Fibroblast of skin of scalp (primary cell): ENCODE data around the gene SCD5.
A peak's percentile ranks its signal among the peaks of the same experiment; 100 is the strongest.

Source experiments
- DNase-seq: peaks from one replicate; pipeline ENCODE4 v3.0.0-alpha.2; 2013

SCD5 gene

GRCh38 chr4:82629238-82630000 is 169.2 kb downstream of the SCD5 start:
- DNase-seq: peak; percentile 80

- no peak for DNase-seq
Observed at GRCh38 chr4:82626251-82626868, 172.2 kb downstream of the SCD5 start.

GRCh38 chr4:82624819-82625218 is 173.8 kb downstream of the SCD5 start:
- DNase-seq: no peak

- peak; percentile 7 for DNase-seq
Observed at GRCh38 chr4:82623121-82623683, 175.4 kb downstream of the SCD5 start.

GRCh38 chr4:82621251-82621650 is 177.3 kb downstream of the SCD5 start:
- no peak for DNase-seq

- DNase-seq: no peak
Observed at GRCh38 chr4:82620126-82620735, 178.4 kb downstream of the SCD5 start.

- peak; percentile 78 for DNase-seq
Observed at GRCh38 chr4:82618103-82618720, 180.4 kb downstream of the SCD5 start.

GRCh38 chr4:82614838-82615449 is 183.7 kb downstream of the SCD5 start:
- peak; percentile 14 for DNase-seq

GRCh38 chr4:82613121-82613520 is 185.5 kb downstream of the SCD5 start:
- DNase-seq: no peak

- no peak for DNase-seq
Observed at GRCh38 chr4:82611982-82612381, 186.6 kb downstream of the SCD5 start.

- no peak for DNase-seq
Observed at GRCh38 chr4:82611527-82611926, 187.1 kb downstream of the SCD5 start.

- no peak for DNase-seq
Observed at GRCh38 chr4:82610041-82610440, 188.6 kb downstream of the SCD5 start.

- no peak for DNase-seq
Observed at GRCh38 chr4:82606622-82607021, 192.0 kb downstream of the SCD5 start.

GRCh38 chr4:82604522-82604921 is 194.1 kb downstream of the SCD5 start:
- DNase-seq: no peak

- DNase-seq: no peak
Observed at GRCh38 chr4:82601242-82602015, 197.2 kb downstream of the SCD5 start.

- DNase-seq: no peak
Observed at GRCh38 chr4:82599336-82599735, 199.3 kb downstream of the SCD5 start.

GRCh38 chr4:82594456-82594855 is 204.1 kb downstream of the SCD5 start:
- DNase-seq: peak; percentile 34

- no peak for DNase-seq
Observed at GRCh38 chr4:82593411-82593810, 205.2 kb downstream of the SCD5 start.

GRCh38 chr4:82592639-82593038 is 206.0 kb downstream of the SCD5 start:
- no peak for DNase-seq

- DNase-seq: no peak
Observed at GRCh38 chr4:82591592-82591991, 207.0 kb downstream of the SCD5 start.

GRCh38 chr4:82589756-82590155 is 208.8 kb downstream of the SCD5 start:
- no peak for DNase-seq

GRCh38 chr4:82588771-82589270 is 209.8 kb downstream of the SCD5 start:
- DNase-seq: no peak
